ENCODE measurements around the gene ZNF513.
"Not testable (repeated sequence)": the region's sequence is repeated elsewhere in the genome, so short reads cannot be mapped to it uniquely, and the experiment has no call there.

The ZNF513 gene, protein sequence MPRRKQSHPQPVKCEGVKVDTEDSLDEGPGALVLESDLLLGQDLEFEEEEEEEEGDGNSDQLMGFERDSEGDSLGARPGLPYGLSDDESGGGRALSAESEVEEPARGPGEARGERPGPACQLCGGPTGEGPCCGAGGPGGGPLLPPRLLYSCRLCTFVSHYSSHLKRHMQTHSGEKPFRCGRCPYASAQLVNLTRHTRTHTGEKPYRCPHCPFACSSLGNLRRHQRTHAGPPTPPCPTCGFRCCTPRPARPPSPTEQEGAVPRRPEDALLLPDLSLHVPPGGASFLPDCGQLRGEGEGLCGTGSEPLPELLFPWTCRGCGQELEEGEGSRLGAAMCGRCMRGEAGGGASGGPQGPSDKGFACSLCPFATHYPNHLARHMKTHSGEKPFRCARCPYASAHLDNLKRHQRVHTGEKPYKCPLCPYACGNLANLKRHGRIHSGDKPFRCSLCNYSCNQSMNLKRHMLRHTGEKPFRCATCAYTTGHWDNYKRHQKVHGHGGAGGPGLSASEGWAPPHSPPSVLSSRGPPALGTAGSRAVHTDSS

DNA sequence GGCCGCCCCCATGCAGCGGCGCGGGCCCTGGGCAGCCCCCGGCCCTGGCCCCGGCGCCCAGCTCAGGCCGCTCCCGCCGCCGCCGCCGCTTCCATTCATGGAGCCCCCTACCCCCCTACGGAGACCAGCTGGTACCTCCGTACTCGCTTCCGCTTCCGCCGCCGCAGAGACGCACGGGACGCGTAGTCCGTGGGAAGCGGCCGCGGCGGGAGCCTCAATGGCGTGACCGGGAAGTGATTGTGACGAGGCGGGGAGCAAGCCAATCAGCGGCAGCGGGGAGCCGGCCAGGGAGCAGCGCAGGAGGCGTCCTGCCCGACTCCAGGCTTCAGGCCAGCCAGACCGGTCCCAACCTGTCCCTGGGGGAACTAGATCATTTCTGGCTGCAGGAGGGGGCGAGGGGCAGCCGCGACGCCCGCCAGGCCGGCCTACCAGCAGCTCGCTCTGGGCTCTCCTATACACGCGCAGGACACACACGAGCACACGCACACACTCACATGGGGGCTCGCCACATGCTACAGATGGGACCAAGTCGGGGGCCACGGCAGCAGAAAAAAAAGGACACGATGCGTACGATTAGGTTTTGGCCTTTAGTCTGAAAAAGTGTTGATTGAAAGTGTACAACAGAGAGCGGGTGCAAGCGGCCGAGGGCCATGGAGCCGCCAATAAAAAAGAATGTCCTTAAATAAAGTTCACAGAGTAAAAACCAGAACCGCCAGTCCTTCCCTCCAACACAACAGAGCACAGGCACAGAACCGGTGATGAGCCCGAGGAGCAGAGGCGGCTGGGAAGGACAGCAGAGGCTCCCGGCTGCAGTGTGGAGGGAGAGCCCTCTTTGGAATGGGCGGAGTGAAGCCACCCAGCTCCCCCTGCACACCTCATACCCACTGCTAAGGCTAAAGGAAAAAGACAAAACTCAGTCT lies at the start of gene ZNF513:
TSS of gene ZNF513 (minus strand) at position 109 of the 920 bp plus-strand sequence. CDS start 208 bp downstream, outside the sequence.
- DNase-seq = peak; percentile 88 to 97

DNA sequence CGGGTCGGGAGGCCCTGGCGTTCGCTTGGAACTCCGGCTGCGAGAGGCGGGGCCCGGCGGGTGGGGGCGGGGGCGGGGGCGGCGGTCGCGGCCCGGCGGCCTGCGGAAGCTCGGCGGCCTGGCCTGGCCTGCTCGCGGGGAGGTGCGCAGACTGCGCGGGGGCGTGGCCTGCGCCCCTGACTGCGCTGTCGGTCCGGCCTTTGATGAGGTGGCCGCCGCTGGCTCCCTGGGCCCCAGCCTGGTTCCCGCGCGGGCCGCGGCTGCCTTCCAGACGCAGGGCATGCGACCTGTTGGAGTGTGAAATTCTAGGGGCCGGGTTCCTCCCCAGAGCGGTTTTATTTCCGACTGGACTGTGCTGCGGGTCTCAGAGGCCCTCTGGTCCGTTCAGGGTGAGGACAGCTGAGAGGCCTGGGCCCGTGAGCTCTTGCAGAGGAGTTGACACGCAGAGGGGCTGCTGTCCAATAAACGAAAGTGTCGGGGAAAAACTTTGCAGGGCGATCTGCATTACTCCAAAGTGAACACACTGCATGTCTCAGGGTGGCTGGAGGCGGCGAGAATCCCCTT lies 48.5 kb upstream of the ZNF513 start:
- peak in 1 of 2 experiments; percentile 77 for DNase-seq

GRCh38 chr2:27428213-27428977 lies 47.9 kb upstream of the ZNF513 start, which contains the start of gene NRBP1:
Gene NRBP1, plus strand, starts transcription at chr2:27428631. Its CDS starts 4,643 bp downstream, at chr2:27433274.
- peak; percentile 76 to 94 for DNase-seq

GRCh38 chr2:27427863-27428212 lies 47.3 kb upstream of the ZNF513 start:
- DNase-seq = no peak

- DNase-seq = not testable (repeated sequence)
These were observed 44.5 kb upstream of the ZNF513 start for GRCh38 chr2:27425039-27425438.

- no peak for DNase-seq
These were observed 42.4 kb upstream of the ZNF513 start for GRCh38 chr2:27422958-27423357.

DNA sequence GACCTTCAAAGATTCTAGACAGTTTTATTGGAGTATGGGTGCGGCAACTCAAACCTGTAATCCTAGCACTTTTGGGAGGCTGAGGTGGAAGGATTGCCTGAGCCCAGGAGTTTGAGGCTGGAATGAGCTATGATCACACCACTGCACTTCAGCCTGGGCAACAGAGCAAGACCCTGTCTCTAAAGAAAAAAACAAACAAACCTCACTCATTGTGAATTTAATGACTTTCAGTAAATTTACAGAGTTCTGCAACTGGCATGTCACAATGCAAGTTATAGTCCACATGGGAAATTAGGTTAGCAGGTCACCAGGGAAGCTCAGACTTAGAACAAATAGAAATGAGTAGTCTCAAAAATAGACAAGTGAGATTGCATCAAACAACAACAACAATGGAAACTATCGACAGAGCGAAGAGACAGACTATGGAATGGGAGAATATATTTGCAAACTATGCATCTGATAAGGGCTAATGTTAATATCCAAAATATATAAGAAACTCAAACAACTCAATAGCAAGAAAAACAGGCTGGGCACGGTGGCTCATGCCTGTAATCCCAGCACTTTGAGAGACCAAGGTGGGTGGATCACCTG lies 41.2 kb upstream of the ZNF513 start:
- DNase-seq = no peak

GRCh38 chr2:27420996-27421395 lies 40.5 kb upstream of the ZNF513 start:
- no peak for DNase-seq

DNA sequence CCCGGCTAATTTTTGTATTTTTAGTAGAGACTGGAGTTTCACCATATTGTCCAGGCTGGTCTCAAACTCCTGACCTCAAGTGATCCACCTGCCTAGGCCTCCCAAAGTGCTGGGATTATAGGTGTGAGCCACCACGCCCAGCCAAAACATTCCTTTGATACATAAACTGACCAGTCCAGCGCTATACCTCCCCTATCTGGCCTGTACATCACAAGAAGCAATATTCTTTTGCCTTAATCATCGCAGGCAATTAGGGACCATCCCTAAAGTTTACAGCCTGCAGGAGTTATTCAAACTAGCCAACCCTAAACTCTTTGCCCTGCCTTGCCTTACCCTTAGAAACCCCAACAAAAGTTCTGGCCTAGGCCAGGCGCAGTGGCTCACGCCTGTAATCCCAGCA lies 35.6 kb upstream of the ZNF513 start:
- no peak for DNase-seq

GRCh38 chr2:27412419-27413152 lies 32.1 kb upstream of the ZNF513 start:
- DNase-seq = no peak

DNA sequence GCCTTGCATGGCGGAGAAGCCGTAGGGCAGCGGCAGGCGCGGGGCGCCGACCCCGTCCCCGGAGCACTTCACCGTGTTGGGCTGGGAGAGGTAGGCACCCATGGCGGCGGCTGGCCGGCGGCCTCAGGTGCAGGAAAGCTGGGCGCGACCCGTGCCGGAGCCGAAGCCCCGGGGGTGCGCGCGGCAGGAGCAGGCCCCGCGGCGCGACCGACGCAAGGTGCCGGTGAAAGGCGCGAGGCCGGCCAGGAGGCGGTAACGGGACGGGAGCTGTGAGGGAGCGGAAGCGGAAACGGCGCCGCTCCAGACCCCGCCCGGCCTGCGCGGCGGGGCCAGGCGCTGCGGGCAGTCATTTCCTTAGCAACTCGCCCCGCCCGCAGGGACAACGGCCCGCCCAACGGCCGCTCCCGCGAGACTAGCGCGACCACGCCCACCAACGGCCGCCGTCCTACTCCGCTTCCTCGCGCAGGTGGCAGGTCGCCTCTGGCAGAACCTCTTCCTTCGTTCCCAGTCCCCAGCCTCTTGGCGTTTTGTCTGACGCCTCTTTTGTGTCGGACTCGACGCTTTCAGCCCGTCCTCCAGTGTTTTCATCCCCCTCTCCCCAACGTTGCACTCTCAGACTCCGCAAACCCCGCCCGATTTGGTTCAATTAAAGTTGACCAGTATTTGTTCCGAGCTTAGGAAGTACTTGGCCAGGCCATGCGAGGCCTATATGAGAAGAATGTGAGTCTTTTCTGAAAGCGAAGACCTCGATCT lies 29.0 kb upstream of the ZNF513 start, which contains the start of gene PPM1G:
TSS of gene PPM1G (minus strand) at position 271 of the 753 bp plus-strand sequence. CDS start at position 102, 169 bp downstream.
- peak; percentile 76 to 95 for DNase-seq

DNA sequence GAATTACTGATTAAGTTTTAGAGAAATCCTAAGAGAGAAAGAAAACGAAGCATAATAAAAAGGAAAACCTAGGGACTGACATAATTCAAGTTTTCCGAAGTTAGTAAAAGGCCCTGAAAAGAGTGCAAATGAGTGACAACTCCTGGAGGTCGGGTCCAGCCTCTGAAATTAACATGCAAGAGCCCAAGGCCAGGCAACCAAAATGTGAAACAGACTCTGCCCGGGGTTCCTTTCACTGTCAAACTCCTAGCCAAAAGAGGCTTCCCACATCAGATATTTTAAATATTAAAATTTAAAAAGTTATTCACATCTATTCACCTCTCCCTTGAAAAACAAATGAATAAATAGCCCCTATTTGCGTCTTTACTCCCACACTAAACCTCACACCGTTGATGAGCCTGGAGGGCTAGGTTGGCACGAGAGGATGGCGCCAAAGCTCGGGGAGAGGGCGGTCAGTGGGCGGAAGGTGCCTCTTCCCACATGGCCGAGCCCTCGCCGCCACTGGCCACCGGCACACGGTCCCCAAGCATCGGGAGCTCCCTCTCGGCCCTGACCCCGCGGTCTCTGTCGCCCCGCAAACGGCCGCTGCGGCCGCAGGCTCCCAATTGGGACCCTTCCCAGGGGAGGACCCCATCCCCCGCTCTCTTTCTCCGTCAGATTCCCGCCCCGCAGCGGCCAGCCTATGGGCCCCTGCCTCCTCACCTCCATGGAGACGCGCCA lies 28.2 kb upstream of the ZNF513 start:
- DNase-seq = peak in 1 of 2 experiments; percentile 12

DNA sequence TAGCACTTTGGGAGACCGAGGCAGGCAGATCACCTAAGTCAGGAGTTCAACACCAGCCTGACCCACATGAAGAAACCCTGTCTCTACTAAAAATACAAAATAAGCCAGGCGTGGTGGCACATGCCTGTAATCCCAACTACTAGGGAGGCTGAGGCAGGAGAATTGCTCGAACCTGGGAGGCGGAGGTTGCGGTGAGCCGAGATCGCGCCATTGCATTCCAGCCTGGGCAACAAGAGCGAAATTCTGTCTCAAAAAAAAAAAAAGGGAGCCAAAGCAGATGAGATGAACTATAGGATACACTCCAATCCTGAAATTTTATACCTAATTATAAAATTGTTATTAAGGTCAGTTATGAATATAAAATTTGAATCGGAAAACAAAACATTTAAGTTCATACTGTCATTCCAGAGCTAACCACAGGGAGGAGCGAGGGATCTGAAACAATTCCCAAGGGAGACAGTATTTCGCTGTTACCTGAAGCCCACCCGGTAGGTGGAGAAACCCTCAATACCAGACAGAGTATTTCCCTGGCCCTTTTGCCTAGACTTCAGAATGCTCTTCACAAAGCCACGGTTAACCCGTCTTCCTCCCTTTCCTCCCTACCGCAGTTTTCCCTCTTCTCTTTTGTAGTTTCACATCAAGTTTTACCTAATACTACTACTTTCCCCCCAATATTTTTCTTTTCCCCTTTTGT lies 27.4 kb upstream of the ZNF513 start:
- peak in 1 of 2 experiments; percentile 46 for DNase-seq

DNA sequence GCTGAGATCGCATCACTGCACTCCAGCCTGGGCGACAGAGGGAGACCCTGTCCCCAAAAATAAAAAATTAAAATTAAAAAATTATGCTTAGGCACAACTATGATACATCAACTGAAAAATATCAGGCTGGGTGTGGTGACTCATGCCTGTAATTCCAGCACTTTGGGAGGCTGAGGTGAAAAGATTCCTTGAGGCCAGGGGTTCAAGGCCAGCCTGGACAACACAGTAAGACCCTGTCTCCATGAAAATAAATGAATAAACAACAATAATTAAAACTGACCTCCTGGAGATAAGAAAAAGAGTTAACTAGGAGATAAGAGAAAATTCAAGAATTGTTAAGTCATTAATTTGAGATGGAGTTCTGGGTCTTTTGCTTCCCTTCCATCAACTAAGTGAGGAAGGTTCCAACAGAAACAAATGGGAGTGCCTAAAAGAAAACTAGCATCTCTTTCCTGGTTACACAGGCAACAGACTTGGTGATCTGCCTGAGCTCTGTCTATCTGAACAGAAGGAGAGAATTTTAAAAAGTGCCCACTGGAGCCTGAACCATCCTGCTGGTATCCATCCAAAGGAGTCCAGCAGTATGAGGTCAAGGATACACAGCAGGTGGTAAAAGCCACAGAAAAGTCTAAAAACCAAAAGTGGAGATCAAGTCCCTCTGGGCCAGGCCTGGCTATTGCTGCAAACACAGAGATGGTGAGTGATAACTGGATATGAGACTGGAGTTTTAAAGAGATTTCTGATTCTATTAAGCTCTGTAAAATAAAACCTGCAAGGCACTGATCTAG lies 20.0 kb upstream of the ZNF513 start:
- DNase-seq = no peak

DNA sequence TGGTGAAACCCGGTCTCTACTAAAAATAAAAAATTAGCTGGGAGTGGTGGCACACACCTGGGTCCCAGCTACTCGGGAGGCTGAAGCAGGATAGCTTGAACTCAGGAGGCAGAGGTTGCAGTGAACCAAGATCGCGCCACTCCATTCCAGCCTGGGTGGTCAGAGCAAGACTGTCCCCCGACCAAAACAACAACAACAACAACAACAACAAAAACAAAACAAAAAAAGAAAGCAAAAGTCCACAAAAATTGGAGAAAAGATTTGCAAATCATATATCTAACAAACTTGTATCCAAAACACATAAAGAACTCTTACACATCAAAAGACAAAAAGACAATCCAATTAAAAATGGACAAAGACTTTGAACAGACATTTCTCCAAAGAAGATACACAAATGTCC lies 18.4 kb upstream of the ZNF513 start:
- no peak for DNase-seq

- DNase-seq = no peak
These were observed 12.7 kb upstream of the ZNF513 start for GRCh38 chr2:27393225-27393624.

GRCh38 chr2:27390822-27391679 lies 10.5 kb upstream of the ZNF513 start:
- DNase-seq = no peak

Data from NCI-H446 (cell line).